ENCODE measurements around the gene PSMB8.
"Not testable (repeated sequence)": the region's sequence is repeated elsewhere in the genome, so short reads cannot be mapped to it uniquely, and the experiment has no call there.

PSMB8 gene

GRCh38 chr6:32836873-32837272 lies 7.0 kb downstream of the PSMB8 start:
- no peak for DNase-seq

DNA sequence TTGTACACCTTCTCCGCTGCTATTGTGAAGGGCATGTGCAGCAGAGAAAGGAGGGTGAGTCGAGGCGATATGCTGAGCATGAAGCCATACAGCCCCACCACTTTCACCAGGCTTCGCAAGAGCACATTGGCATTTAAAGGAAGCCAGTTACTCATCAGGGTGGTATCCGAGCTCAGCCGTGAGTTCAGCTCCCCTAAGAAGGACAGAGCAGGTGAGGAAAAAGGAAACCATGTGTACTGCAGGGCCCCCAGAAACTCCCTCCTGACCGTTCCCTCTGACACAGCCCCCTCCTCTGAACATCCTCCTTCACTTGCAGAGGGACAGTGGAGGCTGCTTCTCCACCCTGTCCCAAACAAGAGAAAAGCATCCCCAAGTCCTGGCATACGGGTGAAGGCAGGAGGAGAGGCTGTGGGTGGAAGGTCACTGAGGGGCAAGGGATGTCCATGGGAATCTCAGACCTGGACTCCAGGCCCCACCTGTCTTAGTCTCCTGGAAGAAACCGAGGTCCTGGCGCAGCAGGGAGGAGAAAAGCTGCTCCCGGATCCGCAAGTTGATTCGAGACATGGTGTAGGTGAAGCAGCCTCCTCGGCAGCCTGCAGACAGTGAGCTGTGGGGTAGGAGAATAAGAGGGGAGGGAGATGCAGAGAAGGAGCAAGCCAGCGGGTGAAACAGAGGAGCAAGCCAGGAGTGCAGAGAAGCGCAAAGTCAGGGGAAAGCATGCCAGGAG lies 8.5 kb downstream of the PSMB8 start:
- DNase-seq, result no peak

DNA sequence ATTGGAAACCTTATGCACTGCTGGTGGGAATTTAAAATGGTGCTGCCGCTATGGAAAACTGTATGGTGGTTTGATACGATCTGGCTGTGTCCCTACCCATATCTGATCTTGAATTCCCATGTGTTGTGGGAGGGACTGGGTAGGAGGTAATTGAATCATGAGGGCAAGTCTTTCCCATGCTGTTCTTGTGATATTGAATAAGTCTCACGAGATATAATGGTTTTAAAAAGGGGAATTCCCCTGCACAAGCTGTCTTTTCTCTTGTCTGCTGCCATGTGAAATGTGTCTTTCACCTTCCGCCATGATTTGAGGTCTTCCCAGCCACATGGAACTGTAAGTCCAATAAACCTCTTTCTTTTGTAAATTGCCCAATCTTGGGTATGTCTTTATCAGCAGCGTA lies 10.2 kb downstream of the PSMB8 start:
- DNase-seq, result no peak

GRCh38 chr6:32832535-32832934 lies 11.3 kb downstream of the PSMB8 start:
- no peak for DNase-seq

DNA sequence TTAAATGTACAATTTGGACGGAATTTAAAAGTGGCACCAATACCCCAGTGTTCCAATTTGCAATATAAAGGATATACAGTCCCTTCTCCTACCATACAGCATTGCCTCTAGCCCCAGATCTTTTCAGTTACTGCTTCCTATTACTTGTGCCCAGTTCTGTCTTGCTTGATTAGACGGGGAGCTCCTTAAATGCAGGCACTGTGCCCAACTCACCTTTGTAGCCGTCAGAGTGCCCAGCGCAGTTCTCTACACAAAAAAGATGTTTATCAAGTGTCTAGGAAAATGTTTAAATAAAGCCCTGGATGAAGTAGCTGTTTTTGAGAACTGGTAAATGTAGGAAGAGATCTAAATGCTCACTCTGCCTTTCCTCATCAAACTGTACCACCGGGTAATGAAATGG lies 12.9 kb downstream of the PSMB8 start:
- DNase-seq, result no peak

DNA sequence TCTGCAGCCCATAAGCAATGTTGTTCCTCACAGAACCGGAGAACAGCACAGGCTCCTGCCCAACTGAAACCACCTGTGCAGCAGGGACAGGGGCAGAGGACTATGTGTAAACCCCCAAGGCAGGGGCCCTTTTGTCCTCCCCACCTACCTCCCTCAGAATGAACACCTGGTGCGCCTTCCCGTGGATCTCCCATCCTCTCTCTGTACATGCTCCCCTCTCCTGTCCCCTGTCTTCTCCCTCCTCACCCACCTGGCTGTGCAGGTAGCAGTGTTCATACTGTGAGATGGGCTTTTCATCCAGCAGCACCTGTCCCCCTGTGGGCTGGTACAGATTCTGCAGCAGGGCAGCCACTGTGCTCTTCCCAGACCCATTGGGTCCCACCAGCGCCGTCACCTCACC lies 13.8 kb downstream of the PSMB8 start:
- DNase-seq, result no peak

- no peak for DNase-seq
Observed at GRCh38 chr6:32829495-32829894, 14.4 kb downstream of the PSMB8 start.

DNA sequence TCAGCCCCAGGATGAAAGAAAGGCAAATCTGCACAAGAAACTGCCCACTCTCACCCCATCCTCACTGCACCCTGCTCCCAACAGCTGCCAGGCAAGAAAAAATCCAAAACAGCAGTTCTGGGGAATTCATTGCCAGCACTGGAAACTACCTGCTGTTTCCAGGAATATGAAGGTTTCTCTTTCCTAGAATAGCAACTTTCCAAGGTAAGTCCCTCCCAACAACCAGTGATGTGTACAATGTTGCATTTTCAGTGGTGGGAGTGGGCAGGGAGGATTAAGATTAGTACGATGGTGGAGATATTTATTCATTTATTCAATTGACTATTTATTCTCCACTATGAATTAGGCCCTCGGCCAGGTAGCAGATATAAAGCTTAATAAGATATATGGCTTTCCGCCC lies 16.8 kb downstream of the PSMB8 start:
- no peak for DNase-seq

DNA sequence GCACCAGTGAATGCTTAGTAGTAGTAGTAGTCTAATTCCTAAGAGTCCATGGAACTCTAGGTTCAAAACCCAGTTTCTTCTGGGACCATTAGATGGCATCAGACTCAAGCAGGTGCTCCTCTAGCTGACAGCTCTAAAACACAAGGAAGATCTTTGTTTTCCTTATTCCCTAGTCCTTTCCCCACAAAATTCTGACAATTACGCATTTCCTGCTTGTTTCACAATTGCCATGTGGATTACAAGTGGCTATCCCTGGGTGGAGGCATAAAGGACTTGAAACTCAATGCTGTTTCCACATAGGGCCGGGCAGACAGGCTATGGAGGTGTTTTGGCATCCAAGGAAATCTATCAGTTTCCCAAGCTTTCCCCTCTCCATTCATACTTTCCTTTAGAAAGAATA lies 17.9 kb downstream of the PSMB8 start:
- no peak for DNase-seq

GRCh38 chr6:32819729-32820128 lies 24.1 kb downstream of the PSMB8 start:
- no peak for DNase-seq

GRCh38 chr6:32818867-32819266 lies 25.0 kb downstream of the PSMB8 start:
- DNase-seq, result no peak

DNA sequence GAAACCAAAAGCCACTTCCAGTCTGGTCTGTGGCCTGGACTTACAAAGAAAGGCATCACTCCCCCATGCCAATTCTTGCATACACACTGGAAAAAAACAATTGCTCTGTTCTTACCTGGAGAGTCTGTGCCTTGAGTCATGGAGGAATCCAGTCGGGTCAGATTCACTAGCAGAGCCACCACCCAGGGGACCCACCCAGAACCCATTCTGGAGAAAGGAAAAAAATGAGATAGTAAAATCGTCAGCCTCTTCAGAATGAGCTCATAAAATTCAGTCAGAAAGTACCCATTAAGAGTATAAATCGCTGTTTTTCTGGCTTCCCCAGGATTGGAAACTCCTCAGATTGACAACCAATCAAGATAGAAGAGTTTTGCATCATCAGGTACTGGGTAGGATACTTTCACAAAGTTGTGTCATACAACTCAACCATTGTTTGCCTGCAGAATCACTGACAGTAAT lies 27.1 kb downstream of the PSMB8 start, which contains the start of gene HLA-DOB:
Gene HLA-DOB, minus strand, starts transcription at position 257 of the 459 bp plus-strand sequence. Its CDS starts 51 bp downstream, at position 206.
- no peak for DNase-seq

DNA sequence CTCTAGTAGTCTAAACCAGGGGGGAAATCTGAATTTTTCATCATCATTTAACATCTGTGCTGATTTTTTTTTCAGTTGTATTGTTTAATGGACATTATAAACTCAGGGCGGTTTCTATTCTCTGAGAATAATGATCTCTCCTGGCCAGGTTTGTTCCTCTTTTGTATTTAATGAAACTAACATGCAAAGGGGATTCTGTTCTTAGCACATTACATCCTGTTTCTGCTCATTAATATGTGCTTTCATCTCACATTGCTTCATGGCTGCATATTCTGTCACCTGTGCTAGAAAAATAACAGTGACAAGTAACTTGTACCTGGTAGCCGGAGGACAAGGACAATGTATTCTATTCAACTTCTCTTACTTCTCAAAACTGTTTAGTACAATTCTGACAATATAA lies 27.9 kb downstream of the PSMB8 start:
- no peak for DNase-seq

DNA sequence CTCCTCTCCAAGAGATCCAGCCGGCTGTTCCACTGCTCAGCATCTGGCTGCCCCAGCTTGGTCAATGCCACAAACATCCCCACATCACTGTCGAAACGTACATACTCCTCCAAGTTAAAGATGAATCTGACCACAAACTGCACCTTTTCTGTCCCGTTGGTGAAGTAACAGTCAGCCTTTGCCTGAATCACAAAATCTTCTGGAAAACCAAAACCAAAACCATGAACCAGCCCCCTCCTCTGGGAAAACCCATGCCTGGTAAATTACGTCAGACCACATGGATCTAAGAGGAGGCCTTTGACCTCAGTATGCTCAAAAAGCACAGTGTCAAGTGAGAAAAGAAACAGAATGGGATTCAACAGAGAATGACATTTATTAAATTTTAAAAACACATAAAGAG lies 28.7 kb downstream of the PSMB8 start:
- DNase-seq, result no peak

DNA sequence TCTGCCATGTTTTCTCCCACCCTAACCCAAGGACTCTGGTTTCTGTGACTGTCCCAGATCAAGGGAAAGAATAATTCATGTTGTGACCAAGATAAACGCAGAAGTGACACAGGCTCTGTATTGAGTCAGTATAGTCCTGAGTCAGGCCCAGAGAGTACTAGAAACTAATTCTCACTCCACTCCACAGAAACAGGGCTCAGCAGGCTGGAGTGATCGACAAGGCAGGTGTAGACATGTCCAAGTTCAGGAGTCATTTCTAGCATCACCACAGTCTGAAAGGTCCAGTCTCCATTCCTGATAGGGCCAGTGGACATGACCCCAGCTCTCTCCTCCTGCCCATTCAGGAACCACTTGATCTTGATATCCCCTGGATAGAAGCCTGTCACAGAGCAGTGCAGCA lies 29.7 kb downstream of the PSMB8 start:
- no peak for DNase-seq

DNA sequence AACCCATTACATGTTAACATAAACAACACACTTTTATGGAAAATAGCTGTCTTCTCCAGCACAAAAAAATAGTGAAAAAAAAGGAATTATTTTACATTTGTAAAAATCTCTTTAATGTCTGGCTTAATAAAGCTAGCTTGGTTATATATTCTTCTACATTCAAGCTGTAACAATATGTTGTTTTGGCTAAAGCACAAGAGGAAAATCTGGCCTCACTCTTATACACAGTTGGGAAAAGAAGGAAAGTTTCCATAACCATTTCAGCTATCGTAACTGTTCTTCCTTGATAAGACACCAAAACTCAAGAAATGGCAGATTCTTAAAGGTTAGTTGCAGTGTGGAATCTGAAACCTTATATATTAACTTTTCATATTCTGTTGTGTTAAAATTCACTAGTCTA lies 34.7 kb downstream of the PSMB8 start:
- DNase-seq, result no peak

- DNase-seq, result no peak
Observed at GRCh38 chr6:32807020-32807580, 36.7 kb downstream of the PSMB8 start.

- not testable (repeated sequence) for DNase-seq
Observed at GRCh38 chr6:32805404-32805803, 38.4 kb downstream of the PSMB8 start.

DNA sequence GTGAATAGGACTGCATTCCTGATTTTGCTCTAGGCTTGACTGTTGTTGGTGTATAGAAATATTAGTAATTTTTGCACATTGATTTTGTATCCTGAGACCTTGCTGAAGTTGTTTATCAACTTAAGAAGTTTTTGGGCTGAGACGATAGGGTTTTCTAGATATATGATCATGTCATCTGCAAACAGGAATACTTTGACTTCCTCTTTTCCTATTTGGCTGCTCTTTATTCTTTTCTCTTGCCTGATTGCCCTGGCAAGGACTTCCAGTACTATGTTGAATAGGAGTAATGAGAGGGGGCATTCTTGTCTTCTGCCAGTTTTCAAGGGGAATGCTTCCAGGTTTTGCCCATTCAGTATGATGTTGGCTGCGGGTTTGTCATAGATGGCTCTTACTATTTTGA lies 40.4 kb downstream of the PSMB8 start:
- DNase-seq, result no peak

DNA sequence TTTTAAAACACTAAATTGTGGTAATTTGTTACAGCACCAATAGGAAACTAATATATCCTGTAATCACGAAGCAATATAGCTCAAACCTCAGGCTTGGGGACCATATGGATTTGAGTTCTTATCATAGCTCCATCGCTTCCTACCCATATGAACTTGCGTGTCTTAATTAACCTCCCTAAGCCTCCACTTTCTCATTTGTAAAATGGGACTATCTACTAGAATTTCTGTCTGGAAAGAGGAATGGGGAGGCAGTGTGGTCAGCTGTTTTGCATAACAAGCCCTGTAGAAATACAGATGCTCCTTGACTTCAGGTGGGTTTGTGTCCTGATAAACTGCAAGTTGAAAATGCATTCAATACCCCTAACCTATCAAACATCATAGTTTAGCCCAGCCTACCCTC lies 44.1 kb downstream of the PSMB8 start:
- no peak for DNase-seq

- no peak for DNase-seq
Observed at GRCh38 chr6:32799168-32799567, 44.7 kb downstream of the PSMB8 start.

DNA sequence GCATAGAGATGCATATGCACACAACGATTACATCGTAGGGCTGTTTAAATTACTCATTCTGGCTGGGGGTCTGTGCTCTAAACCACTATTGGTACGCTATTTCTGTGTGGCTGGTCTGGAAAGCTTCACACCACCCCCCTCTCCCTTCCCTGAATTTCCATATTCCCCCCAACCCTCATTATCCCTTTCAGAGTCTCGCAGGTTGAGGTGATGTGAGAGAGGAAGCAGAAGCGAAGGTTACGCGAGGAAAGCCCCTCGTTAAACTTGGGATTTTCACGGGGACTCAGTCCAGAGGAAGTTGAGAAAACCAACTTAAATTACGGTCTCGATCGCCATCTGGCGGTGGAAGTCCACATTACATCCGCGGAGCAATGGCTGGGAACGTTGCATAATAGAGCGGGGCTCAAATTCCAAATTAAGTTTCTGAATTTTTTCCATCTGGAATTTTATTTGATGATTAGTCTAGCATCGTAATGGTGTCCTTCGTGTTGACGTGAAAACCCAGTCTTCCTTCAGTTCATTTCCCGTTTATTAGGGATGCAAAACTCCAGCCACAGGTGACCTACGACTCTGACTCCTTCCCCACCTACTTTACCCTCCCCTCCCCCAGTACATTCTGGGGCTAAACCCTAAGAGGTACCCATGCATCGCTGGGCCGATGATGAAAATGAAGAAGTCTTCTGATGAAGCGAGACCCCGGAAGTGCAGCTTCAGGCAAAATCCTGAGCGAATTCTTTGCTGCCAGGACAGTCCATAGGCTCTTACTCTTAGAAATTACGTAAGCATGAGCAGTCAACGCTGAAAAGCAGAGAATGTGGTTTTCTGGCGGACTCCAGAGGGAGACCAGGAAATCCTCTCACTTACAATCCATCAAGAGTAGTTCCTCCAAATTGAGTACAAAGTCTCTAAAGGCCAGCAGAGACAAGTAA lies 46.7 kb downstream of the PSMB8 start:
- DNase-seq, result peak; percentile 97

DNA sequence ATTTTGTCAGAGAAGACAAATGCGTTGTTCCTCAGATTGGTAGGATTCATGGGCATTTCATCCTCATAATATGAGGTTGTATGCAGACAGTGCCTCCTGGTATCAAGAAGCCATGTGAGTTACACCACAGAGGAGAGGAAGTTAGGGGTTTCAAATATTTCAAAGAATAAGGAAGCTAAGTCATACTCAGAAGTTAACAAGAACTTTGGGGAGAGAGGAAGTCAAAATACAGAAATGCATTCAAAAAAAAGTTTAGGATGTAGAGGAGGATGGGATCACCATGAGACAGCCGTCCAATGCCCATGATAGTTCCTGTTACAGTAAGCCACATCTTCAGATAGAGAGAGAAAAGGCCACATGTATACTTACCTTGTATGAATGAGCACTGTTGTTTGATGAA lies 49.3 kb downstream of the PSMB8 start:
- DNase-seq, result no peak
